Uterus (tissue), 4 donors: ENCODE results near the gene EML6. TPM values are rescaled to one million over a fixed set of nuclear protein-coding genes. Genes with fewer than 3 reads are reported as not detected.

Experiments
- DNase-seq, 2 donors: peaks; one replicate each; pipeline ENCODE4 v3.0.0-alpha.2; 2019 to 2020
- H3K27ac ChIP-seq, 2 donors: fragments of 200-600 bp; sonication (generic); 1 replicate in 1 of 2; 2 replicates in 1 of 2; pipeline ENCODE4 v1.5.1; 2016 to 2018
- H3K27me3 ChIP-seq, 2 donors: fragments of 200-600 bp; sonication (generic); one replicate each; pipeline ENCODE4 v1.5.1; 2018 to 2019; ENCODE audit warnings: control low read depth in 1 of 2
- H3K36me3 ChIP-seq, 2 donors: fragments of 200-600 bp; sonication (generic); one replicate each; pipeline ENCODE4 v1.5.1; 2019; ENCODE audit warnings: control low read depth in 1 of 2
- H3K4me1 ChIP-seq, 2 donors: fragments of 200-600 bp; sonication (generic); one replicate each; pipeline ENCODE4 v1.5.1; 2018 to 2019; ENCODE audit warnings: control low read depth in 1 of 2
- H3K4me3 ChIP-seq, 2 donors: fragments of 200-600 bp; sonication (generic); 1 replicate in 1 of 2; 2 replicates in 1 of 2; pipeline ENCODE4 v1.5.1; 2018 to 2019; ENCODE audit warnings: mild to moderate bottlenecking in 1 of 2
- H3K9me3 ChIP-seq, 2 donors: fragments of 200-600 bp; sonication (generic); one replicate each; pipeline ENCODE4 v1.5.1; 2019; ENCODE audit warnings: control low read depth in 1 of 2
- POLR2A ChIP-seq, 2 donors: fragments of 450-650 bp; IDR thresholded peaks; one replicate each; pipeline ENCODE4 v1.6.1; 2016; ENCODE audit warnings: antibody characterized with exemption in 2 of 2, mild to moderate bottlenecking in 1 of 2, moderate library complexity in 1 of 2
- intact Hi-C: fragments of 100-400 bp; cut with DNase I; formaldehyde crosslinking; loops from one replicate; pipeline ENCODE4 v1.15.1; 2023; ENCODE audit warnings: low total_unique reads
- total RNA-seq, 4 donors: library from RNA; depleted of rRNA in 3 of 4; stranded (reverse); fragments of >200 nt in 3 of 4; gene quantifications; one replicate each; pipeline versions ENCODE4 v1.1.0 to v1.2.4, GENCODE V29; 2014 to 2023
- TF ChIP-seq, protein P1 (sequence below), 4 experiments: fragments of 200-600 bp in 2 of 4; fragments of 450-650 bp in 2 of 4; sonication (generic) in 2 of 4; IDR thresholded peaks; one replicate each; pipeline ENCODE4 v1.5.1; 2016 to 2019; ENCODE audit warnings: antibody characterized with exemption in 4 of 4, mild to moderate bottlenecking in 2 of 4, moderate library complexity in 1 of 4
- donor health status: DM: yes; HTN: yes; CAD: no.

EML6 gene
- total RNA-seq, 4 donors from 2014 or later, result 0.26 to 2.4 (median 1.5) TPM

DNA sequence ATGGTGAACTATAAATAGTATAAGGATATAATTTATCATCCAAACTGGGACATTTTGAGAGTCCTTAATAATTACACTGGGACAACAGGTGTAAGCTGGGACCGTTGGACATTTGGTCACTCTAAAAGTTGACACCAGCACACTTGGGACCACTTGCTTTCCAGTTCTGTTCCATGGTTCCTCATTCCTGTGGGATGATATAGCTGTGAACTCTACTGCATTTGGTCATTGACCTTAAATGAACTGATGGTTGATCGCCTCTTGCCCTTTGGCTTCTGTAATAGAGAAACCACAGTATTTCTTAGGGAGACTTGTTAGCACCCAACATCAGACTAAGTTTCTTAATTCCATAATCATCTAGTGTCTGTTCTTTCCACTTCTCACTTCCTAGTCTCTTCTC, 46.7 kb downstream of the EML6 start:
- no peaks in the 10 kb centered on the region for H3K4me1 ChIP-seq
- H3K36me3 ChIP-seq, result no peaks in the 10 kb centered on the region
- no peak for DNase-seq
- H3K4me3 ChIP-seq, result no peak overlapping the region
- H3K27ac ChIP-seq, result no peak overlapping the region
- no peaks in the 10 kb centered on the region for H3K9me3 ChIP-seq
- intact Hi-C loops, result no loop called here
- no peak for TF ChIP-seq POLR2A (IDR thresholded peaks at IDR 0.05)
- TF ChIP-seq, protein P1, sequence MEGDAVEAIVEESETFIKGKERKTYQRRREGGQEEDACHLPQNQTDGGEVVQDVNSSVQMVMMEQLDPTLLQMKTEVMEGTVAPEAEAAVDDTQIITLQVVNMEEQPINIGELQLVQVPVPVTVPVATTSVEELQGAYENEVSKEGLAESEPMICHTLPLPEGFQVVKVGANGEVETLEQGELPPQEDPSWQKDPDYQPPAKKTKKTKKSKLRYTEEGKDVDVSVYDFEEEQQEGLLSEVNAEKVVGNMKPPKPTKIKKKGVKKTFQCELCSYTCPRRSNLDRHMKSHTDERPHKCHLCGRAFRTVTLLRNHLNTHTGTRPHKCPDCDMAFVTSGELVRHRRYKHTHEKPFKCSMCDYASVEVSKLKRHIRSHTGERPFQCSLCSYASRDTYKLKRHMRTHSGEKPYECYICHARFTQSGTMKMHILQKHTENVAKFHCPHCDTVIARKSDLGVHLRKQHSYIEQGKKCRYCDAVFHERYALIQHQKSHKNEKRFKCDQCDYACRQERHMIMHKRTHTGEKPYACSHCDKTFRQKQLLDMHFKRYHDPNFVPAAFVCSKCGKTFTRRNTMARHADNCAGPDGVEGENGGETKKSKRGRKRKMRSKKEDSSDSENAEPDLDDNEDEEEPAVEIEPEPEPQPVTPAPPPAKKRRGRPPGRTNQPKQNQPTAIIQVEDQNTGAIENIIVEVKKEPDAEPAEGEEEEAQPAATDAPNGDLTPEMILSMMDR (IDR thresholded peaks at IDR 0.05), result no peak
- H3K27me3 ChIP-seq, result no peaks in the 10 kb centered on the region

DNA sequence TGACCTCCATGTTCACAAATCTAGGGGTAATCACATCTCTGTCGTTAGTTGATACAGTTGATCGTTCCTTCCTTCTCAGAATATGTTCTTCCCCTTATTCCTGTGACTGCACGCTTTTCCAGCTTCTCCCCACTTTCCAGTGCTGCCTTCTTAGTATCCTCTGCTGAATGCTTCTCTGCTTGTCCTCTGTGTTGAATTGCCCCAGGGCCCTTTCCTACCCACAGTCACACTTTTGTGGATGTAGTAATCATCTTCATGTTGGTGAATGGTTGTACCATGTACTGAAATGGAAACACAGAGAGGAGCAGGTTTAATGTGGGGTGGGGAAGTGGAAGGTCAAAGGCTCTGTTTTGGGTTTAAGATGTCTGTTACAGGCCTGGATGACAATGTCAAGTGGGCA, 47.2 kb downstream of the EML6 start:
- intact Hi-C loops, result no loop called here
- Histone ChIP-seq H3K27me3 (no peaks in the 10 kb centered on the region), H3K4me1 (no peaks in the 10 kb centered on the region), H3K4me3 (no peak overlapping the region), H3K27ac (no peak overlapping the region), H3K9me3 (no peaks in the 10 kb centered on the region), H3K36me3 (no peaks in the 10 kb centered on the region)
- TF ChIP-seq POLR2A (IDR thresholded peaks at IDR 0.05), result no peak
- TF ChIP-seq, protein P1 (IDR thresholded peaks at IDR 0.05), result no peak
- DNase-seq, result no peak

DNA sequence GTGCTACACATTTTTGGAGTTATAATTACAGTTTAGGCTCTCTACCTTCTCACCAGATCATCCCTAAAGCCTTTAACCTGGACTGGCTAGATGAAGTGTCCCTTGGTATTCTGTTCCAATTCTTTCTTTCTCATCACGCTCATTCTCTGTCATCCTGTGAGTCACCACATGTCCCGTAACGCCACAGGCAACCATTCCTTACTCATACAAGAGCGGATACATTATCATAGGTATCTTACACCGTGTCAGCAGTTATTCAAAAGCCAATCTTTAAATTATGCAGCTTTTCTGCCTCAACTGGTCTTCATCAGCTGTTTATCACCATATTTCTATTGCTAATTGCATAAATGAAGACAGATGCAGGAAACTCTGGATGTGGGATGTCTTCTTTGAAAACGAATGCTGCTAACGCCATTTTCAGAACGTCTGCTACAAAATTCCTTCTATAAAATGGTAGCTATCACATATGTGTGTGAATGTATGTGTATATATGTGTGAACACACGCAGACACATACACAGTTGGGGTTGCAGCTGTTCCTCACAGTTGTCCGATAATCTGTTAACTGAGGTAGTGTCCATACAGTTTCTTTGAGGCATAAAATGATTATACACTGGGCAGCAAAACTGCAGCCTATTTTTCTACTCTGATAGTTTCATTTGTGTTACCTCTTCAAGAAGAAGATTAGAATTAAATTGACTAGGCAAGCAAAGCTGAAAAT, 47.9 kb downstream of the EML6 start:
- Histone ChIP-seq H3K4me3 (no peak overlapping the region), H3K36me3 (no peaks in the 10 kb centered on the region), H3K4me1 (no peaks in the 10 kb centered on the region), H3K27ac (no peak overlapping the region), H3K9me3 (no peaks in the 10 kb centered on the region), H3K27me3 (no peaks in the 10 kb centered on the region)
- intact Hi-C loops, result no loop called here
- TF ChIP-seq, protein P1 (IDR thresholded peaks at IDR 0.05), result no peak
- TF ChIP-seq POLR2A (IDR thresholded peaks at IDR 0.05), result no peak
- no peak for DNase-seq

DNA sequence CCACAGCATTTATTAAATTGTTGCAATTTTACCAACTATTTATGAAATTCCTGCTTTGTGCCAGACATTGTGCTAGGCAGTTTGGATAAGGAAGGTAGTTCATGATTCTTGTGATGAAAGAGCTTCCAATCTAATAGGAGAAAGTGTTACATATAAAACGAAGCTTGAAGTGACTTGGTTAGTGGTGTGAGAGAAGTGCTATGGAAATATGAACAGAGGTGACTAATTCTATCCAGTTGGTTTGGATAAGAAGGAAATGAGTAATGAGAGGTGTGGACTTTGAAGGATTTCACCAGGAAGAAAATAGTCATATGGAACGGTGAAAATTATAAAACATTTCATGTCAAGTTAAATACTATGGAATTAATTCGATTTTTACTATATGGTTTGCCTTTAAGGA, 48.6 kb downstream of the EML6 start:
- intact Hi-C loops, result no loop called here

DNA sequence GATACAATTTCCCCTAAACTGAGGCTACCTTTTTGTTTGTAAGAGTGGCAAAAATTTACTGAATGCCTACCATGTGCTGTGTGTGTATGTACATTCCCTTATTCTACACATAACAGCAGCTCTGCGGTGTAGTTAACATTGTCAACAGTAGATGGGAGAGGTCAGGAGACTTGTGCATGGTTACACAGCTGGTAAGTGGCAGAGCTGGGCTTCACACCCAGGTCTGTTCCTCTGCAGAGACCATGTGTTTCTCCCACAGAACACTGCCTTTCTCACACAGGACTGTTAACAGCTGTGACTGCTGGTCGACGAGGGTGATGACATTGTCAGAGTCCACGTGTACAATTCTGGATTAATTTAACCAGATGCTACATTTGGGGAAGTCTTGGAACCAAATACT, 49.1 kb downstream of the EML6 start:
- no peaks in the 10 kb centered on the region for H3K36me3 ChIP-seq

More for the DNA sequence above, 48.6 kb downstream of the EML6 start:
- no peak overlapping the region for H3K27ac ChIP-seq
- no peak for DNase-seq
- H3K4me3 ChIP-seq, result no peak overlapping the region
- H3K27me3 ChIP-seq, result no peaks in the 10 kb centered on the region
- H3K9me3 ChIP-seq, result no peaks in the 10 kb centered on the region
- no peaks in the 10 kb centered on the region for H3K4me1 ChIP-seq
- TF ChIP-seq POLR2A (IDR thresholded peaks at IDR 0.05), result no peak
- TF ChIP-seq, protein P1 (IDR thresholded peaks at IDR 0.05), result no peak
- H3K36me3 ChIP-seq, result no peaks in the 10 kb centered on the region

More for the DNA sequence above, 49.1 kb downstream of the EML6 start:
- Histone ChIP-seq H3K27me3 (no peaks in the 10 kb centered on the region), H3K27ac (no peak overlapping the region), H3K9me3 (no peaks in the 10 kb centered on the region), H3K4me3 (no peak overlapping the region), H3K4me1 (no peaks in the 10 kb centered on the region)
- TF ChIP-seq POLR2A (IDR thresholded peaks at IDR 0.05), result no peak
- TF ChIP-seq, protein P1 (IDR thresholded peaks at IDR 0.05), result no peak
- no peak for DNase-seq
- intact Hi-C loops, result no loop called here
